ENCODE results near the gene CCDC157.
A peak's percentile ranks its signal among the peaks of the same experiment; 100 is the strongest.

The CCDC157 gene

DNA sequence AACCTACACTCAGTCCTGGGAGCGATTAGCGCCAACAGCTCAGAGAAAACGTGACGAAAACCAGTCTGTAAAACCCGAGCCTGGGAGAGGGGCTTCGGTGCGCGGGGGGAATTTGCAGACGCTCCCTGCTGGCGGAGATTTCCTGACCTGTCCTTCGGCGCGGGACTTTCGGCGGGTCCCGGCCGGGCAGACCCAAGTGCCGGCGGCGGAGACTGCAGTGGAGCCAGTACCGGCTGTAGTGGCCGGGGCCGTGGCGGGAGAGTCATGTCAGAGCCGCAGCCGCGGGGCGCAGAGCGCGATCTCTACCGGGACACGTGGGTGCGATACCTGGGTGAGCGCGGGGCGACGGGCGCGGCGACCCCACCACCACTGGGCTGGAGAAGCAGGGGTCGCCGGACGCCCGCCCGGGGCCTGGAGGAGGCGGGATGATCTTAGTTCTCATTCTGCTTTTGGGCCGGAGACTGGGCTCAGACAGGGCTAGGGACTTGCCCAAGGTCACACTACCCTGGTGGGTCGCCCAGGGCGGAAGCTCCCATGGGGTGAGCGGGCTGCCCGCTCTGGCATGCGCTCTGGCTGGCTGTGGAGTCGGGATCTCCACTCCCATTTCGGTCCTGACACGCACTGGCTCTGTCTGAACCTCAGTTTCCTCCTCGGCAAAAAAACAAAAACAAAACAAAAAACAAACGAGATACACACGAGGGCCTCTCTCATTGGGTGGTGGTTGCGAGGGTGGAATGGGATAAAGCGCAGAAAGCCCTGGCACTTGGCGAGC lies 69.0 kb downstream of the CCDC157 start, which contains the start of gene MTFP1:
Gene MTFP1, plus strand, starts transcription at position 153 of the 772 bp plus-strand sequence. Its CDS starts 112 bp downstream, at position 265.
- no peaks in the 10 kb centered on the region for H3K9me3 ChIP-seq (ENCODE audit: control insufficient read depth, insufficient read depth, low read depth, low read length)
- CTCF ChIA-PET = interaction anchor here (0.6 to 7.6 kb wide), 16 partner anchors 12 to 949 kb away, joined by 3 to 71 read pairs (median 4); partner anchors contain the start of gene SLC35E4
- TF ChIP-seq ZNF121 (tag by site-specific recombination; IDR thresholded peaks at IDR 0.05) (no peak), ZNF239 (tag by site-specific recombination; IDR thresholded peaks at IDR 0.05) (no peak), TCF7L2 (IDR thresholded peaks at IDR 0.05; ENCODE audit: borderline replicate concordance, low read depth, low read length) (no peak), KLF1 (tag by site-specific recombination; IDR thresholded peaks at IDR 0.05) (no peak), ZSCAN30 (tag by site-specific recombination; IDR thresholded peaks at IDR 0.05) (no peak), GLI4 (tag by site-specific recombination; IDR thresholded peaks at IDR 0.05) (no peak), ZNF747 (tag by site-specific recombination; IDR thresholded peaks at IDR 0.05) (no peak), ZFP41 (tag by site-specific recombination; IDR thresholded peaks at IDR 0.05; ENCODE audit: borderline replicate concordance) (no peak), ZXDB (tag by site-specific recombination; IDR thresholded peaks at IDR 0.05) (peak; percentile 62), ZNF223 (tag by site-specific recombination; IDR thresholded peaks at IDR 0.05) (no peak), KLF9 (tag by site-specific recombination; IDR thresholded peaks at IDR 0.05; ENCODE audit: low read depth) (no peak), GFI1B (tag by site-specific recombination; IDR thresholded peaks at IDR 0.05) (no peak), ZBTB17 (tag by site-specific recombination; IDR thresholded peaks at IDR 0.05) (peak; percentile 79), ZFP69B (tag by site-specific recombination; IDR thresholded peaks at IDR 0.05) (peak; percentile 43; the same call in 1 of the 2 replicates), MEIS1 (CRISPR knock-in tag; IDR thresholded peaks at IDR 0.05; ENCODE audit: borderline replicate concordance) (no peak), GLIS2 (tag by site-specific recombination; IDR thresholded peaks at IDR 0.05) (peak; percentile 73; the same call in 1 of the 2 replicates), GLI2 (tag by site-specific recombination; IDR thresholded peaks at IDR 0.05; ENCODE audit: borderline replicate concordance, low read depth) (no peak), ZBTB21 (tag by site-specific recombination; IDR thresholded peaks at IDR 0.05) (no peak), ZNF16 (tag by site-specific recombination; IDR thresholded peaks at IDR 0.05; ENCODE audit: low read depth) (no peak), ZNF114 (tag by site-specific recombination; IDR thresholded peaks at IDR 0.05) (no peak), SALL2 (tag by site-specific recombination; IDR thresholded peaks at IDR 0.05; ENCODE audit: borderline replicate concordance) (no peak), ZBTB1 (tag by site-specific recombination; IDR thresholded peaks at IDR 0.05) (no peak), MZF1 (tag by site-specific recombination; IDR thresholded peaks at IDR 0.05; ENCODE audit: borderline replicate concordance) (no peak), ZNF132 (tag by site-specific recombination; IDR thresholded peaks at IDR 0.05; ENCODE audit: borderline replicate concordance) (no peak), ZNF561 (tag by site-specific recombination; IDR thresholded peaks at IDR 0.05; ENCODE audit: borderline replicate concordance) (0 out of 2 replicates have a peak, but pooled peaks have one; percentile 82), IKZF3 (tag by site-specific recombination; IDR thresholded peaks at IDR 0.05) (no peak), ZNF175 (tag by site-specific recombination; IDR thresholded peaks at IDR 0.05) (no peak), ZNF37A (tag by site-specific recombination; IDR thresholded peaks at IDR 0.05) (no peak), ZNF701 (tag by site-specific recombination; IDR thresholded peaks at IDR 0.05) (no peak), ZNF843 (tag by site-specific recombination; IDR thresholded peaks at IDR 0.05) (no peak), PRDM1 (tag by site-specific recombination; IDR thresholded peaks at IDR 0.05) (no peak), ZNF211 (tag by site-specific recombination; IDR thresholded peaks at IDR 0.05; ENCODE audit: low read depth) (no peak), ZNF48 (tag by site-specific recombination; IDR thresholded peaks at IDR 0.05) (no peak)
- TF ChIP-seq, protein P1, sequence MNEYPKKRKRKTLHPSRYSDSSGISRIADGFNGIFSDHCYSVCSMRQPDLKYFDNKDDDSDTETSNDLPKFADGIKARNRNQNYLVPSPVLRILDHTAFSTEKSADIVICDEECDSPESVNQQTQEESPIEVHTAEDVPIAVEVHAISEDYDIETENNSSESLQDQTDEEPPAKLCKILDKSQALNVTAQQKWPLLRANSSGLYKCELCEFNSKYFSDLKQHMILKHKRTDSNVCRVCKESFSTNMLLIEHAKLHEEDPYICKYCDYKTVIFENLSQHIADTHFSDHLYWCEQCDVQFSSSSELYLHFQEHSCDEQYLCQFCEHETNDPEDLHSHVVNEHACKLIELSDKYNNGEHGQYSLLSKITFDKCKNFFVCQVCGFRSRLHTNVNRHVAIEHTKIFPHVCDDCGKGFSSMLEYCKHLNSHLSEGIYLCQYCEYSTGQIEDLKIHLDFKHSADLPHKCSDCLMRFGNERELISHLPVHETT (tag by site-specific recombination; IDR thresholded peaks at IDR 0.05) = no peak
- TF ChIP-seq, protein P2, sequence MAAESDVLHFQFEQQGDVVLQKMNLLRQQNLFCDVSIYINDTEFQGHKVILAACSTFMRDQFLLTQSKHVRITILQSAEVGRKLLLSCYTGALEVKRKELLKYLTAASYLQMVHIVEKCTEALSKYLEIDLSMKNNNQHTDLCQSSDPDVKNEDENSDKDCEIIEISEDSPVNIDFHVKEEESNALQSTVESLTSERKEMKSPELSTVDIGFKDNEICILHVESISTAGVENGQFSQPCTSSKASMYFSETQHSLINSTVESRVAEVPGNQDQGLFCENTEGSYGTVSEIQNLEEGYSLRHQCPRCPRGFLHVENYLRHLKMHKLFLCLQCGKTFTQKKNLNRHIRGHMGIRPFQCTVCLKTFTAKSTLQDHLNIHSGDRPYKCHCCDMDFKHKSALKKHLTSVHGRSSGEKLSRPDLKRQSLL (tag by site-specific recombination; IDR thresholded peaks at IDR 0.05) = no peak
- TF ChIP-seq, protein P3, sequence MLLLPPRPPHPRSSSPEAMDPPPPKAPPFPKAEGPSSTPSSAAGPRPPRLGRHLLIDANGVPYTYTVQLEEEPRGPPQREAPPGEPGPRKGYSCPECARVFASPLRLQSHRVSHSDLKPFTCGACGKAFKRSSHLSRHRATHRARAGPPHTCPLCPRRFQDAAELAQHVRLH (tag by site-specific recombination; IDR thresholded peaks at IDR 0.05) = no peak
- TF ChIP-seq, protein P4, sequence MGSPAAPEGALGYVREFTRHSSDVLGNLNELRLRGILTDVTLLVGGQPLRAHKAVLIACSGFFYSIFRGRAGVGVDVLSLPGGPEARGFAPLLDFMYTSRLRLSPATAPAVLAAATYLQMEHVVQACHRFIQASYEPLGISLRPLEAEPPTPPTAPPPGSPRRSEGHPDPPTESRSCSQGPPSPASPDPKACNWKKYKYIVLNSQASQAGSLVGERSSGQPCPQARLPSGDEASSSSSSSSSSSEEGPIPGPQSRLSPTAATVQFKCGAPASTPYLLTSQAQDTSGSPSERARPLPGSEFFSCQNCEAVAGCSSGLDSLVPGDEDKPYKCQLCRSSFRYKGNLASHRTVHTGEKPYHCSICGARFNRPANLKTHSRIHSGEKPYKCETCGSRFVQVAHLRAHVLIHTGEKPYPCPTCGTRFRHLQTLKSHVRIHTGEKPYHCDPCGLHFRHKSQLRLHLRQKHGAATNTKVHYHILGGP (tag by site-specific recombination; IDR thresholded peaks at IDR 0.05) = no peak

More for the DNA sequence above, 69.0 kb downstream of the CCDC157 start, which contains the start of gene MTFP1:
- Histone ChIP-seq H3K4me3 (ENCODE audit: low read depth, low read length) (peak within 1 kb of the TSS; percentile 74), H3K36me3 (ENCODE audit: control insufficient read depth in 2 of 2, insufficient read depth in 1 of 2, low read length in 2 of 2) (peaks cover 0 to 26% of the 10 kb centered on the region in 2 experiments; a peak in 1 of 3 replicates), H3K4me1 (ENCODE audit: control insufficient read depth, insufficient read depth, low read length) (peaks cover 23% of the 10 kb centered on the region), H3K27ac (ENCODE audit: extremely low read depth, low read depth, low read length) (peak within 1 kb of the TSS; percentile 57; the same call in 1 of the 2 replicates)
- POLR2A ChIA-PET = interaction anchor here (0.5 to 6.0 kb wide), 9 partner anchors 9 to 771 kb away, joined by 3 to 86 read pairs (median 5); partner anchors contain the start of gene SEC14L2
